Activated naive CD4-positive, alpha-beta T cell treated with anti-CD3 and anti-CD28 coated beads, Interleukin-2, amount 50 U/mL, for 72 hours (primary cell): ENCODE data around the gene IRF2BPL. TPM values are rescaled to one million over a fixed set of nuclear protein-coding genes. Genes with fewer than 3 reads are reported as not detected.

Source experiments
- ATAC-seq, 2 donors: fragments of 150-1000 bp; cut with Tn5 transposase; 2 replicates each; pipeline ENCODE4 v1.10.0; 2021; ENCODE audit warnings: mild to moderate bottlenecking in 2 of 2, moderate library complexity in 2 of 2
- DNase-seq, 2 donors: peaks; one replicate each; pipeline ENCODE4 v3.0.0; 2021 to 2022; ENCODE audit warnings: low spot score in 2 of 2
- H3K27ac Mint-ChIP-seq, 2 donors: one replicate each; pipeline ENCODE4 v1.8.0; 2022; ENCODE audit warnings: mild to moderate bottlenecking in 2 of 2, mixed read lengths in 2 of 2
- H3K36me3 Mint-ChIP-seq, 2 donors: one replicate each; pipeline ENCODE4 v1.8.0; 2022; ENCODE audit warnings: mixed read lengths in 2 of 2
- H3K9me3 Mint-ChIP-seq, 2 donors: one replicate each; pipeline ENCODE4 v1.8.0; 2022; ENCODE audit warnings: mixed read lengths in 2 of 2
- total RNA-seq, 2 donors: library from RNA; stranded (reverse); gene quantifications; one replicate each; pipeline ENCODE4 v1.2.3, GENCODE V29; 2022

Gene IRF2BPL
- total RNA-seq, 2 donors from 2014 or later: 26.6 to 85.4 TPM

- no peak for ATAC-seq
- no peak for DNase-seq
- H3K9me3 Mint-ChIP-seq: no peaks in the 10 kb centered on the region
- no peaks in the 10 kb centered on the region for H3K36me3 Mint-ChIP-seq
- peak overlapping the region in 1 of 2 donors; percentile 68 for H3K27ac Mint-ChIP-seq
These were observed 20.5 kb downstream of the IRF2BPL start for GRCh38 chr14:77007975-77008421.

GRCh38 chr14:77007183-77007974 lies 21.1 kb downstream of the IRF2BPL start:
- H3K9me3 Mint-ChIP-seq: no peaks in the 10 kb centered on the region
- peak overlapping the region in 1 of 2 donors; percentile 68 for H3K27ac Mint-ChIP-seq
- no peak for DNase-seq
- ATAC-seq: no peak
- H3K36me3 Mint-ChIP-seq: no peaks in the 10 kb centered on the region

- no peaks in the 10 kb centered on the region for H3K36me3 Mint-ChIP-seq
- no peak overlapping the region for H3K27ac Mint-ChIP-seq
These were observed 22.4 kb downstream of the IRF2BPL start for GRCh38 chr14:77006132-77006531.

GRCh38 chr14:77005559-77005958 lies 22.9 kb downstream of the IRF2BPL start:
- DNase-seq (no peak), ATAC-seq (no peak)
- Mint-ChIP-seq H3K27ac (no peak overlapping the region), H3K36me3 (no peaks in the 10 kb centered on the region), H3K9me3 (no peaks in the 10 kb centered on the region)

More at GRCh38 chr14:77006132-77006531, 22.4 kb downstream of the IRF2BPL start:
- DNase-seq (no peak), ATAC-seq (no peak)
- no peaks in the 10 kb centered on the region for H3K9me3 Mint-ChIP-seq

GRCh38 chr14:77004711-77005460 lies 23.6 kb downstream of the IRF2BPL start:
- ATAC-seq (peak in 1 of 2 donors; percentile 43), DNase-seq (no peak)
- Mint-ChIP-seq H3K9me3 (no peaks in the 10 kb centered on the region), H3K36me3 (no peaks in the 10 kb centered on the region), H3K27ac (no peak overlapping the region)

- ATAC-seq (no peak), DNase-seq (no peak)
- H3K27ac Mint-ChIP-seq: no peak overlapping the region
- no peaks in the 10 kb centered on the region for H3K9me3 Mint-ChIP-seq
- H3K36me3 Mint-ChIP-seq: no peaks in the 10 kb centered on the region
These were observed 24.4 kb downstream of the IRF2BPL start for GRCh38 chr14:77003960-77004710.

GRCh38 chr14:77002889-77003288 lies 25.6 kb downstream of the IRF2BPL start:
- Mint-ChIP-seq H3K36me3 (no peaks in the 10 kb centered on the region), H3K27ac (no peak overlapping the region), H3K9me3 (no peaks in the 10 kb centered on the region)
- no peak for DNase-seq
- ATAC-seq: no peak

GRCh38 chr14:77002335-77002734 lies 26.2 kb downstream of the IRF2BPL start:
- ATAC-seq (no peak), DNase-seq (no peak)
- Mint-ChIP-seq H3K36me3 (no peaks in the 10 kb centered on the region), H3K27ac (no peak overlapping the region), H3K9me3 (no peaks in the 10 kb centered on the region)

- ATAC-seq (peak; percentile 58 to 78), DNase-seq (no peak)
- no peaks in the 10 kb centered on the region for H3K36me3 Mint-ChIP-seq
- H3K9me3 Mint-ChIP-seq: no peaks in the 10 kb centered on the region
- H3K27ac Mint-ChIP-seq: peak overlapping the region; percentile 68 to 93
These were observed 27.9 kb downstream of the IRF2BPL start for GRCh38 chr14:77000340-77001270.

GRCh38 chr14:76998910-76999309 lies 29.6 kb downstream of the IRF2BPL start:
- H3K36me3 Mint-ChIP-seq: no peaks in the 10 kb centered on the region
- no peak for ATAC-seq
- H3K27ac Mint-ChIP-seq: no peak overlapping the region
- DNase-seq: no peak
- no peaks in the 10 kb centered on the region for H3K9me3 Mint-ChIP-seq

- ATAC-seq: no peak
- no peaks in the 10 kb centered on the region for H3K36me3 Mint-ChIP-seq
- no peak for DNase-seq
- no peaks in the 10 kb centered on the region for H3K9me3 Mint-ChIP-seq
- H3K27ac Mint-ChIP-seq: peak overlapping the region in 1 of 2 donors; percentile 19
These were observed 31.1 kb downstream of the IRF2BPL start for GRCh38 chr14:76997257-76997970.

GRCh38 chr14:76996563-76997146 lies 31.9 kb downstream of the IRF2BPL start:
- no peak for DNase-seq
- H3K36me3 Mint-ChIP-seq: no peaks in the 10 kb centered on the region
- no peaks in the 10 kb centered on the region for H3K9me3 Mint-ChIP-seq
- no peak for ATAC-seq
- peak overlapping the region in 1 of 2 donors; percentile 1 for H3K27ac Mint-ChIP-seq

GRCh38 chr14:76995279-76996035 lies 33.1 kb downstream of the IRF2BPL start:
- Mint-ChIP-seq H3K27ac (peak overlapping the region in 1 of 2 donors; percentile 1), H3K36me3 (no peaks in the 10 kb centered on the region), H3K9me3 (no peaks in the 10 kb centered on the region)
- peak; percentile 56 to 72 for ATAC-seq
- DNase-seq: peak in 1 of 2 donors; percentile 26

GRCh38 chr14:76993752-76994151 lies 34.8 kb downstream of the IRF2BPL start:
- ATAC-seq: no peak
- no peak for DNase-seq
- H3K27ac Mint-ChIP-seq: no peak overlapping the region
- H3K36me3 Mint-ChIP-seq: no peaks in the 10 kb centered on the region
- H3K9me3 Mint-ChIP-seq: no peaks in the 10 kb centered on the region
